ENCODE data around the gene LHPP. TPM values are rescaled to one million over a fixed set of nuclear protein-coding genes. Genes with fewer than 3 reads are reported as not detected.
"Not testable (repeated sequence)": the region's sequence is repeated elsewhere in the genome, so short reads cannot be mapped to it uniquely, and the experiment has no call there.

The LHPP gene
- total RNA-seq, 1 donor from 2014 or later: 16.2 TPM

GRCh38 chr10:124547647-124548168 is 86.1 kb downstream of the LHPP start:
- Histone ChIP-seq H3K4me3 (no peak overlapping the region), H3K4me1 (no peaks in the 10 kb centered on the region), H3K9me3 (no peaks in the 10 kb centered on the region), H3K36me3 (no peaks in the 10 kb centered on the region), H3K27ac (no peak overlapping the region), H3K27me3 (no peaks in the 10 kb centered on the region)
- no peak for TF ChIP-seq CTCF (IDR thresholded peaks at IDR 0.05)
- intact Hi-C loops (cut with DNase I): no loop called here
- ATAC-seq (peak; percentile 36), DNase-seq (no peak)

- intact Hi-C loops (cut with DNase I); H3K4me1 ChIP-seq; H3K27ac ChIP-seq; H3K36me3 ChIP-seq; H3K4me3 ChIP-seq; H3K27me3 ChIP-seq; H3K9me3 ChIP-seq; DNase-seq; ATAC-seq: not testable (repeated sequence)
Measured at GRCh38 chr10:124549171-124549570, 87.5 kb downstream of the LHPP start.

GRCh38 chr10:124550293-124551034 is 88.8 kb downstream of the LHPP start:
- TF ChIP-seq CTCF (IDR thresholded peaks at IDR 0.05): no peak
- Histone ChIP-seq H3K4me1 (no peaks in the 10 kb centered on the region), H3K9me3 (no peaks in the 10 kb centered on the region), H3K4me3 (no peak overlapping the region), H3K27me3 (no peaks in the 10 kb centered on the region), H3K36me3 (no peaks in the 10 kb centered on the region), H3K27ac (no peak overlapping the region)
- ATAC-seq (peak; percentile 27), DNase-seq (no peak)
- intact Hi-C loops (cut with DNase I): no loop called here

GRCh38 chr10:124551097-124551496 is 89.5 kb downstream of the LHPP start:
- Histone ChIP-seq H3K9me3 (no peaks in the 10 kb centered on the region), H3K4me1 (no peaks in the 10 kb centered on the region), H3K4me3 (no peak overlapping the region), H3K27ac (no peak overlapping the region), H3K36me3 (no peaks in the 10 kb centered on the region), H3K27me3 (no peaks in the 10 kb centered on the region)
- intact Hi-C loops (cut with DNase I): no loop called here
- DNase-seq (no peak), ATAC-seq (no peak)
- no peak for TF ChIP-seq CTCF (IDR thresholded peaks at IDR 0.05)

- intact Hi-C loops (cut with DNase I): no loop called here
- no peaks in the 10 kb centered on the region for H3K9me3 ChIP-seq
- DNase-seq (no peak), ATAC-seq (no peak)
- no peak overlapping the region for H3K27ac ChIP-seq
- no peaks in the 10 kb centered on the region for H3K36me3 ChIP-seq
- H3K4me3 ChIP-seq: no peak overlapping the region
- H3K27me3 ChIP-seq: no peaks in the 10 kb centered on the region
- TF ChIP-seq CTCF (IDR thresholded peaks at IDR 0.05): no peak
- no peaks in the 10 kb centered on the region for H3K4me1 ChIP-seq
Measured at GRCh38 chr10:124551755-124552154, 90.1 kb downstream of the LHPP start.

GRCh38 chr10:124552691-124553276 is 91.2 kb downstream of the LHPP start:
- no peak for TF ChIP-seq CTCF (IDR thresholded peaks at IDR 0.05)
- no peaks in the 10 kb centered on the region for H3K9me3 ChIP-seq
- DNase-seq (no peak), ATAC-seq (no peak)
- H3K4me3 ChIP-seq: no peak overlapping the region
- no peaks in the 10 kb centered on the region for H3K36me3 ChIP-seq
- no peaks in the 10 kb centered on the region for H3K27me3 ChIP-seq
- no peak overlapping the region for H3K27ac ChIP-seq
- no peaks in the 10 kb centered on the region for H3K4me1 ChIP-seq
- intact Hi-C loops (cut with DNase I): no loop called here

Data from upper lobe of right lung (tissue), 1 donor.